Uterus (tissue), 4 donors: ENCODE measurements around the gene ITFG1. TPM values are rescaled to one million over a fixed set of nuclear protein-coding genes. Genes with fewer than 3 reads are reported as not detected.

Source experiments
- DNase-seq, 2 donors: peaks; one replicate each; pipeline ENCODE4 v3.0.0-alpha.2; 2019 to 2020
- H3K27ac ChIP-seq, 2 donors: fragments of 200-600 bp; sonication (generic); 1 replicate in 1 of 2; 2 replicates in 1 of 2; pipeline ENCODE4 v1.5.1; 2016 to 2018
- H3K27me3 ChIP-seq, 2 donors: fragments of 200-600 bp; sonication (generic); one replicate each; pipeline ENCODE4 v1.5.1; 2018 to 2019; ENCODE audit warnings: control low read depth in 1 of 2
- H3K36me3 ChIP-seq, 2 donors: fragments of 200-600 bp; sonication (generic); one replicate each; pipeline ENCODE4 v1.5.1; 2019; ENCODE audit warnings: control low read depth in 1 of 2
- H3K4me1 ChIP-seq, 2 donors: fragments of 200-600 bp; sonication (generic); one replicate each; pipeline ENCODE4 v1.5.1; 2018 to 2019; ENCODE audit warnings: control low read depth in 1 of 2
- H3K4me3 ChIP-seq, 2 donors: fragments of 200-600 bp; sonication (generic); 1 replicate in 1 of 2; 2 replicates in 1 of 2; pipeline ENCODE4 v1.5.1; 2018 to 2019; ENCODE audit warnings: mild to moderate bottlenecking in 1 of 2
- H3K9me3 ChIP-seq, 2 donors: fragments of 200-600 bp; sonication (generic); one replicate each; pipeline ENCODE4 v1.5.1; 2019; ENCODE audit warnings: control low read depth in 1 of 2
- CTCF ChIP-seq, 4 experiments: fragments of 200-600 bp in 2 of 4; fragments of 450-650 bp in 2 of 4; sonication (generic) in 2 of 4; IDR thresholded peaks; one replicate each; pipeline ENCODE4 v1.5.1; 2016 to 2019; ENCODE audit warnings: antibody characterized with exemption in 4 of 4, mild to moderate bottlenecking in 2 of 4, moderate library complexity in 1 of 4
- POLR2A ChIP-seq, 2 donors: fragments of 450-650 bp; IDR thresholded peaks; one replicate each; pipeline ENCODE4 v1.6.1; 2016; ENCODE audit warnings: antibody characterized with exemption in 2 of 2, mild to moderate bottlenecking in 1 of 2, moderate library complexity in 1 of 2
- intact Hi-C: fragments of 100-400 bp; cut with DNase I; formaldehyde crosslinking; loops from one replicate; pipeline ENCODE4 v1.15.1; 2023; ENCODE audit warnings: low total_unique reads
- total RNA-seq, 4 donors: library from RNA; depleted of rRNA in 3 of 4; stranded (reverse); fragments of >200 nt in 3 of 4; gene quantifications; one replicate each; pipeline versions ENCODE4 v1.1.0 to v1.2.4, GENCODE V29; 2014 to 2023
- donor health status: DM: yes; HTN: yes; CAD: no.

The ITFG1 gene
- total RNA-seq, 4 donors from 2014 or later = 47.5 to 97.5 (median 67.2) TPM

DNA sequence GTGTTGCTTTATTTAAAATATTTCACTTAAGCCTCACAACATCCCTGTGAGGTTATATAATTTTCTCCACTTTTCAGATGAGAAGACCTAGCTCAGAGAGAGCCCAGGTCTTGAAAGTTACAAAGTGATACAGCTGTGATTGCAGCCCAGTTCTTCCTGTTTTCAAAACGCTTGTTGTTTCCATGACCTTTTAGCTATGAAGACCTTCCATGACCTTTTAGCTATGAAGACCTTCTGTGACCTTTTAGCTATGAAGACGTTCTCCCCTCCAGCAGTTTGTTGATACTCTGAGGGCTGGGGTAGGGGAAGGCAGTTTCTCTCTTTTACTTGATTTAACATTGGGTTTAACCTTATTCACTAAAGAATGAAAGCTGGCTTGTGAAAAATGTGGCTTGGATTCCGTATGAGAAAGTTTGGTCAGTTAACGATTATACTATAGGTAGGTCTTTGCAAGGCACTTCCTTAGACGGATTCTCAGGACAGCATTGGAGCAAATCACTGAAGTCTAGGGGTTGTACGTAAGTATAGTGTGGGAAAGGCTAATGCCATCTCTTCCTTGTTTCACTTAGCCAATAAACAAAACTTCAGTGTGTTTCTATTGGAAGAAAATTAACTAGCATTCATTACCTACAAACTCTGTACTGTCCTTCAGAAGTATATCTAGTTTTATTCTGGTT is 21.0 kb upstream of the ITFG1 start:
- Histone ChIP-seq H3K4me3 (no peak overlapping the region), H3K4me1 (no peaks in the 10 kb centered on the region), H3K27ac (no peak overlapping the region), H3K36me3 (no peaks in the 10 kb centered on the region), H3K9me3 (no peaks in the 10 kb centered on the region), H3K27me3 (no peaks in the 10 kb centered on the region)
- TF ChIP-seq CTCF (IDR thresholded peaks at IDR 0.05) (no peak), POLR2A (IDR thresholded peaks at IDR 0.05) (no peak)
- intact Hi-C loops = no loop called here
- DNase-seq = no peak

- TF ChIP-seq CTCF (IDR thresholded peaks at IDR 0.05) (no peak), POLR2A (IDR thresholded peaks at IDR 0.05) (no peak)
- Histone ChIP-seq H3K4me1 (no peaks in the 10 kb centered on the region), H3K4me3 (no peak overlapping the region), H3K9me3 (no peaks in the 10 kb centered on the region), H3K27me3 (no peaks in the 10 kb centered on the region), H3K36me3 (no peaks in the 10 kb centered on the region), H3K27ac (no peak overlapping the region)
- intact Hi-C loops = no loop called here
- no peak for DNase-seq
These were observed 19.5 kb upstream of the ITFG1 start for GRCh38 chr16:47480410-47480809.

GRCh38 chr16:47477679-47478078 is 16.8 kb upstream of the ITFG1 start:
- DNase-seq = no peak
- no peaks in the 10 kb centered on the region for H3K27me3 ChIP-seq
- no peaks in the 10 kb centered on the region for H3K9me3 ChIP-seq
- intact Hi-C loops = no loop called here
- H3K4me3 ChIP-seq = no peak overlapping the region
- TF ChIP-seq CTCF (IDR thresholded peaks at IDR 0.05) (no peak), POLR2A (IDR thresholded peaks at IDR 0.05) (no peak)
- H3K27ac ChIP-seq = peak overlapping the region in 1 of 2 donors; percentile 14
- no peaks in the 10 kb centered on the region for H3K4me1 ChIP-seq
- no peaks in the 10 kb centered on the region for H3K36me3 ChIP-seq

DNA sequence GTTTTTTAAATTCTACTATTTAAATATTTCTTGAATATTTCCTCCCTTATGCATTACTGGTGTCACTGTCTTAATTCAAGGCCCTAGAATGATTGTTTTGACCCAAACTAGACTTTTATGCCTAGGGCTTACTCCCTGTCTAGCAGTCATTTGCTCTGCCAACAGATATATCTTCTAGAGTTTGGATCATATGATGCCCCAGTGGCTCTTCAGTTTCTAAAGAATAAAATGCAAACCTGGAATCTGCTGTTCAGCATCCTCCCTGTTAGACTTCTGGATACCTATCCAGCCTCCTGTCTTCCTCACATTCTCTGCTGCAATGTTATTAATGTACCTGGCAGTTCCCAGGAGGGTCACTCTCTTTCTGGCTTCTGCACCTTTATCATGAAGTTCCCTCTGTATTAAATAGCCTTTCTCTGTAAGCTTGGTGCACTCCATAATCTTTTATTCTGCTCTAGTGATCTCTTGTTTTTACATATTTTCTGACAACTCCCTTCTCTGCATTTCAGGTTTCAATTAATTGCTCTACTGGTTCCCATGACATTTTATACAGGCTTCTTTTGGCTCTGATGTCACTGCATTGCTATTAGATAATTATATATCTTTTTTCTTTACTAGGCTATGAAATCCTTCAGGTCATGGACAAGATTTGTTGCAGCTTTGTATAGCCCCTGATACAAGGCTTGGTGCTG is 15.9 kb upstream of the ITFG1 start:
- no peaks in the 10 kb centered on the region for H3K27me3 ChIP-seq
- no peaks in the 10 kb centered on the region for H3K4me1 ChIP-seq
- DNase-seq = no peak
- no peaks in the 10 kb centered on the region for H3K36me3 ChIP-seq
- TF ChIP-seq CTCF (IDR thresholded peaks at IDR 0.05) (no peak), POLR2A (IDR thresholded peaks at IDR 0.05) (no peak)
- no peak overlapping the region for H3K4me3 ChIP-seq
- intact Hi-C loops = no loop called here
- peak overlapping the region in 1 of 2 donors; percentile 65 for H3K27ac ChIP-seq
- H3K9me3 ChIP-seq = no peaks in the 10 kb centered on the region

DNA sequence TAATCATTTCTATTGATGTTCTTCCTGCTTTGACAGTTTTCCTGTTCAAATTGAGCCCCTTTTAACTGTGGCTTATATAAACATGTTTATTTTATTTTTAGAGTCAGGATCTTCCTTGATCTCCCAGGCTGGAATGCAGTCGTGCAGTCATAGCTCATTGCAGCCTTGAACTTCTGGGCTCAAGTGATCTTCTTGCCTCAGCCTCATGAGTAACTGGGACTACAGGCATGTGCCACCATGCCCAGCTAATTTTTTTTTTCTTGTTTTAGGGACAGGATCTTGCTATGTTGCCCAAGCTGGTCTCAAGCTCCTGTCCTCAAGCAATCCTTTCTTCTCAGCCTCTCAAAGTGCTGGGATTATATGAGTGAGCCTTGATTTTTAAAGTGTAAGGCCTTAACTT is 14.9 kb upstream of the ITFG1 start:
- Histone ChIP-seq H3K27ac (peak overlapping the region in 1 of 2 donors; percentile 65), H3K4me3 (no peak overlapping the region), H3K36me3 (no peaks in the 10 kb centered on the region), H3K27me3 (no peaks in the 10 kb centered on the region), H3K9me3 (no peaks in the 10 kb centered on the region), H3K4me1 (no peaks in the 10 kb centered on the region)
- TF ChIP-seq POLR2A (IDR thresholded peaks at IDR 0.05) (no peak), CTCF (IDR thresholded peaks at IDR 0.05) (no peak)
- DNase-seq = no peak
- intact Hi-C loops = no loop called here
